ENCODE data around the gene AHDC1.

GRCh38 chr1:27485363-27485762 lies 118.6 kb downstream of the AHDC1 start:
- no peak for TF ChIP-seq GATA2 (IDR thresholded peaks at IDR 0.05; ENCODE audit: low read depth, low read length)
- TF ChIP-seq GATA3 (IDR thresholded peaks at IDR 0.05; ENCODE audit: low read depth, low read length), result no peak
